Fibroblast of mammary gland (primary cell): ENCODE measurements around the gene GALNS.

Experiments used
- DNase-seq: peaks from one replicate; pipeline ENCODE4 v3.0.0-alpha.2; 2010; ENCODE audit warnings: low read depth
- H3K4me3 ChIP-seq: 2 replicates; pipeline ENCODE4 v1.5.1; 2011; ENCODE audit warnings: low read depth, mild to moderate bottlenecking, low read length, moderate library complexity; ENCODE audit not compliant: control insufficient read depth
- TF ChIP-seq, protein P1 (sequence below): conservative IDR thresholded peaks from 2 replicates; pipeline ENCODE4 v1.5.1; 2011; ENCODE audit warnings: low read depth, low read length, inconsistent platforms; ENCODE audit not compliant: control insufficient read depth, insufficient read depth

The GALNS gene

DNA sequence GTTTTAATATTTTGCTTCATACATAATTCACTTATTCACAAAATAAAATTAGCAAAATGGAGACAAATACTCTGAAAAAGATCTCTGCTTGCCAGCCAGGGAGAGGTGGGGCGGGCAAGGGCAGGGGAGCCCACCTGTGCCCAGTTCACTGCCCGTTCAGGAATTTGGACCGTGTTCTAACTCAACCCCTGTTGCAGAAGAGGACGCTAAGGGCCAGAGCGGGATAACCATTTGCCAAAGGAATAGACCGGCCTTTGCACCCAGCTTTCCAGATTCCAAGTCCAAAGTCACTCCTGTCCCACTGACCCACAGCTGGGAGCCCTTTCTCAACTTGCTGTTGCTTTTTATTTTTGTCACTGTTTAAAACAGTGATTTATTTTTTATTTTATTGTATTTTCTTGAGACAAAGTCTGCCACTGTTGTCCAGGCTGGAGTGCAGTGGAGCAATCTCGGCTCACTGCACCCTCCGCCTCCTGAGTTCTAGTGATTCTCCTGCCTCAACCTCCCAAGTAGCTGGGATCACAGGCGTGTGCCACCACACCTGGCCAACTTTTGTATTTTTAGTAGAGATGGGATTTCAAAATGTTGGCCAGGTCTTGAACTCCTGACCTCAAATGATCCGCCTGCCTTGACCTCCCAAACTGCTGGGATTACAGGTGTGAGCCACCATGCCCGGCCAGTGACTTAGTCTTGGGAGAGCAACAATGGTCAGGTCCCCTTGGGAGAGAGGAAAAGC is 69.0 kb downstream of the GALNS start:
- TF ChIP-seq, protein P1, sequence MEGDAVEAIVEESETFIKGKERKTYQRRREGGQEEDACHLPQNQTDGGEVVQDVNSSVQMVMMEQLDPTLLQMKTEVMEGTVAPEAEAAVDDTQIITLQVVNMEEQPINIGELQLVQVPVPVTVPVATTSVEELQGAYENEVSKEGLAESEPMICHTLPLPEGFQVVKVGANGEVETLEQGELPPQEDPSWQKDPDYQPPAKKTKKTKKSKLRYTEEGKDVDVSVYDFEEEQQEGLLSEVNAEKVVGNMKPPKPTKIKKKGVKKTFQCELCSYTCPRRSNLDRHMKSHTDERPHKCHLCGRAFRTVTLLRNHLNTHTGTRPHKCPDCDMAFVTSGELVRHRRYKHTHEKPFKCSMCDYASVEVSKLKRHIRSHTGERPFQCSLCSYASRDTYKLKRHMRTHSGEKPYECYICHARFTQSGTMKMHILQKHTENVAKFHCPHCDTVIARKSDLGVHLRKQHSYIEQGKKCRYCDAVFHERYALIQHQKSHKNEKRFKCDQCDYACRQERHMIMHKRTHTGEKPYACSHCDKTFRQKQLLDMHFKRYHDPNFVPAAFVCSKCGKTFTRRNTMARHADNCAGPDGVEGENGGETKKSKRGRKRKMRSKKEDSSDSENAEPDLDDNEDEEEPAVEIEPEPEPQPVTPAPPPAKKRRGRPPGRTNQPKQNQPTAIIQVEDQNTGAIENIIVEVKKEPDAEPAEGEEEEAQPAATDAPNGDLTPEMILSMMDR, result no peak
- no peak overlapping the region for H3K4me3 ChIP-seq
- DNase-seq, result no peak

DNA sequence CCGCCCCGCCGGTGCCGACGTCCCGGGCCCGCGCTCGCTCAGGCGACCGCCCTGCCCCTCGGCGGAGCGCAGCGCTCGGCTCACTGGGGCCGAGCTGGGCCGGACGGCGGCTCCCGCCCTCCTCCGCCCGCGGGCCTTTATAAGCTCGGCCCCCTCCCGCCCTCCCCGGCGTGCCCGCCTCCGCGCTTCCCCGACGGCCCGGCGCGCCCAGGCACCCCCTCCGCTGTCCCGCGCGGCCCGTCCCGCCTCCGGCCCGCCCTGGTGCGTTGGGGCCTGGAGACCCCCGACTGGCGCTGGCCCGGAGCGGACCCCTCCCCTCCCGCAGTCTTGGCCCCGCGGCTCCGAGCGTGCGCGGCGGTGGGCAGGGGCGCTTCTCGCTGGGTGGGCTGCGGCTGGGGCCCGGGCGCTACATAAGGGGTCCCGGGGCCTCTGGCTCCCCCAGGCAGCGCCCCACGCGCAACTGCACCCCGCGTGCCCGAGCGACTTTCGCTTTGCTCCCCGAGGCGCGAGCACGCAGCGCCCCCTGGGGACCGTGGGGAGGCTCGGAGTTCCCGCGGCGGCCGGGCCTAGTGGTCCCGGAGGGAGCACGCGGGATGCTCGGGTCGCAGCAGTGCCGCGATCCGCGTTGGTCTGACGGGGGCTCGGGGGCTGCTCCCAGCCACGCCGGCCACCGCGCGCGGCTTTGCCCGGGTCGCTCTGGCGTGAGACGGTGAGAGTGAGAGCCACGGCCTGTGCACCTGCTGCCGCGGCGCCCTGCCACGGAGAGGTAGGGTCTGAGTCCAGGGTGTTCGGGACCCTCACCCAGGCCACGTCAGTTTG is 71.4 kb downstream of the GALNS start, which contains the start of gene PIEZO1:
Gene PIEZO1, minus strand, starts transcription at position 115 of the 819 bp plus-strand sequence. CDS start 256 bp downstream, outside the sequence.
- DNase-seq, result no peak
- TF ChIP-seq, protein P1, result peak; percentile 45
- peak within 1 kb of the TSS; percentile 70 for H3K4me3 ChIP-seq

DNA sequence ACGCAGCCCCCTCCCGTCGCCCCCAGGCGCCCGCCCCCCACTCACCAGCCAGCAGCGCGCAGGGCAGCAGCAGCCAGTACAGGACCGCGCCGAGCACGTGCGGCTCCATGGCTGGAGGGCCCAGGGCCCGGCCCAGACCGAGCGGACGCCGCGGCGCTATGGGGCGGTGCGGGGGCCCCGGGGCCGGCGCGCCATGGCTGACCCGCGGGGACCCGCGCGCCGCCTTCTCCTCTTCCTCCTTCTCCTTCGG is 72.0 kb downstream of the GALNS start:
- peak overlapping the region; percentile 70 for H3K4me3 ChIP-seq
- TF ChIP-seq, protein P1, result no peak

DNA sequence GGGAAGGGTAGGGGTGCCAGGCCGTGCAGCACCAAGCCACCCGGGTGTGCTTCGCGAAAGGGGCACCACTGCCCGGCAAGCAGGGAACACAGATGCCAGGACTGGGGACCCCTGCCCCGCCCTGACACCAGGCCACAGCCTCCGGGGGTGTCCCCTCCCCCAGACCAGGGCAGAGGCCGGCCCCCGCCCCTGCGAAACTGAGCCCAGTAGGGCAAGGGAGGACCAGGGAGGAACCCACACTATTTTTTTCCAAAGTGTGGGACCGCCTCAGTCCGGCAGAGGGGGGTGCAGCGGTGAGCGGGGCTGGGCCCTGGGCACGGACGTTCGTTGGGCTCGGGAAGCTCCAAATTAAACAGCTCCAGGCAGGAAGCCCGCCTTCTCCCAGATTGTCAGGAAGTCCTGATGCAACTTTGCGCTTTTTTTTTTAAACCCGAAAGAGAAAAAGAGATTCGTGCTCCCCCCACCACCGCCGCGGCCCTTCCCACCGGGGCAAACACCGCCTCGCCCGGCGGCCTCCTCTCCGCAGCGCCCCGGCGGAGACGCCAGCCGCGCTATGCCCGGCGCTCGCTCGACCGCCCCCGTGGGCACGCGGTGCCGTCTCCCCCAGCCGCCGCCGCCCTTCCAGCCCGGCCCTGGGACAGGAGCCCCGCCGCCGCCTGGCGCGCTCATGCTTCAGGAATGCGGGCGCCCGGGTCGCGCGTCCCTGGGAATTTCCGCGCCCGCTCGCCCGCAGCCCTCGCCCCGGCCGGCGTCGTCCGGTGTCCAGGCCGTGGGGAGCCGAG is 72.5 kb downstream of the GALNS start:
- H3K4me3 ChIP-seq, result peak overlapping the region; percentile 70
- TF ChIP-seq, protein P1, result peak; percentile 49
- DNase-seq, result peak; percentile 72

More for the DNA sequence above, 72.0 kb downstream of the GALNS start:
- DNase-seq, result no peak

DNA sequence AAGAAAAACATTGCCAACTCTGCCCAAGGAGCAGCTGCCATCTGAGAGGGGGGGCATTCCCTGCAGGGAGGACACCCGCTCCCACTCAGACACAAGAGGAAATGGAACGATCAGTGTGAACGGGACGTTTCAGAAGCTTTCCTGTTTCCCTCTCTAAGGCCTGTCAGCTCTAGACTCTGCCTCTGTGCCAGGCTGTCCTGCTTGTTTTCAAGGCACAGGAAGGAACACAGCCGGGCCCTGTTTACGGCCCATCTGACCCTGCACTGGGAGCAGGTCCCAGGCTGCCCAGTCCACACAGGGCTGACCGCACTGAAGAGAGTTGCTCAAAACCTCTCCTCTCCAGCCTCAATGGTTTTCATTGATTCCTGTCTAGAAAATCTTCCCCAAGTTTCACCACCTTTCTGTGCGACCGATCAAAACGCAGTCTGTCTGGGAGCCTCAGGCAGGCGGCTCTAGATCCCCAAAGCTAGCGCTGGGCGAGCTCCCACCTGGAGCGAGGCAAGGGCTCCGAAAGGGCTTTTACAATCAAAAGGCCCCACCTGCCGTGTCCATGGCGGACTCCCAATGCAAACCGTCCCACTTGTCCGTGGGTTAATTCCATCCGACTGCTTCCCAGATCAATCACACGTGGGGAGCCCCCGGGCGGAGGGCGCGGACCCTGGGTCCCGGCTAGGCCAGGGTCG is 73.2 kb downstream of the GALNS start:
- no peak for DNase-seq
- peak overlapping the region; percentile 70 for H3K4me3 ChIP-seq
- TF ChIP-seq, protein P1, result no peak
